GM18508 (cell line): Measurements from ENCODE around the gene ADNP2.

ENCODE experiments used
- ATAC-seq: cut with Tn5 transposase; IDR thresholded peaks from one replicate; pipeline ENCODE4 v1.9.1; 2021; ENCODE audit warnings: moderate number of reproducible peaks; ENCODE audit not compliant: insufficient read depth, unreplicated experiment

The ADNP2 gene

GRCh38 chr18:80169607-80170006, 60.5 kb downstream of the ADNP2 start:
- no peak for ATAC-seq

- no peak for ATAC-seq
These were observed 61.5 kb downstream of the ADNP2 start for GRCh38 chr18:80170395-80171053.

DNA sequence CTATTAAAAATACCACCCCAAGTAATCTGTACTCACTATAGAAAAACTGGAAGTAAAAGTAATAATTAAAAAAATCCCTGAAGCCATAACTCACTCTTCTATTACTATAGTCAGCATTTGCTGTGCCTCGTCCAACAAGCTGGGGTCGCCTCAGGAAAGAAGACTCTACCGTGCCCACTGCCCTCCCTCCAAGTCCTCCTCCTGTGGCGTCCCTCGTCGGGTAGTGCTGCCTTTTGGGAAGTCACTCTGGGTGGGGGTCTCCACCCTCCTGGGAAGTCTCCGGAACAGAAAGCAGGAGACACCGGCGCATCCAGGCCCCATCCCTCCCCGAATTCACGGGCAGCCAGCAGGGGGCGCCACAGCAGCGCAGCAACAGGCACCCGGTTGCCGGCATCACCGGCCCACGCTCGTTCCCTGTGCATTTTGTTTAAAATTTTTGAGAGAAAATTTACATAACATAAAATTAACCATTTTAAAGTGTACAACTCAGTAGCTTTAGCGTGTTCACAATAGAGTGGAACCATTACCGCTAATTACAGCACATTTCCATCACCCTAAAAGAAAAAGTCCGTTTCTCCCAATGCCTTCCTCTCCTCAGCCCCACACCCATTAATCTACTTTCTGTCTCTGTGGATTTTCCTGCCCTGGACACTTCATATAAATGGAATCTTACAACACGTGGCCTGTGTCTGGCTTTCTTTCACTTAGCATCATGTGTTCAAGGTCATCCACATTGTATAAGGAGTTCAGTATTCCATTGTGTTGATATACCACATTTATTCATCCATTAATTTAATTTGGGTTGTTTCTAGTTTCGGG, 62.2 kb downstream of the ADNP2 start:
- no peak for ATAC-seq

GRCh38 chr18:80172056-80172455, 63.0 kb downstream of the ADNP2 start:
- no peak for ATAC-seq

GRCh38 chr18:80173060-80173459, 64.0 kb downstream of the ADNP2 start:
- ATAC-seq = no peak

DNA sequence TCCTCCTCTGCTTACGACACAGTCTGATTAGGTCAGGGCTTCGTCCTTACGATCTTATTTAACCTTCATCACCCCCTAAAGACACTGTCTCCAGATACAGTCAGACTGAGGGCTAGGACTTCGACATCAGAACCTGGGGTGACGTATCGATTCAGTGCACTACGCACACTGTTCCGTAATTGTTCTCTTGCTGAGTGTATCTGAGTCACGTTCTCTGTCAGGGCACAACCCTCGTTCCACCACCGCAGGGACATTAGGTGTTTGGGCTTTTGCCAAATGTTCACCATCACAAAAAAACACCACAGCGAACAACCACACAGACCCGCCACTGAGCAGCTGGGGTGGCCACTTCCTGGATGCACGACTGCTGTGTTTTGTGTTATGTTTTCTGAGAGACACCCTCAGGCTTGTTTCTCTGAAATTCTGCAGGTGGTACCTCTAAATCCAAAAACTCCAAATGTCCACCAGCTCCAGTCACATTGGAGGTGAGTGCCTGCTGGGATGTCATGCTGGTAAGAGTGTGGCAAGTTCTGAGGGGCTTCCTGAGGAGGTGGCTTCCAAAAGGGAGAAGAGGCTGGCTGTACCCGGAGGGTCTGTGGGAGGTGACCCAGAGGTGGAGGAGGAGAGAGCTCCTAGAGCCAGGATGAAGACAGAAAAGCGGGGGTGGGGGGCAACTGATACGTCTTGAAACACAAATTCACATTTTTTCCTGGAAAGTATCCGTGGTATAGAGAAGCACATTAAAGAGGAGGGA, 66.6 kb downstream of the ADNP2 start:
- no peak for ATAC-seq

- no peak for ATAC-seq
These were observed 67.4 kb downstream of the ADNP2 start for GRCh38 chr18:80176334-80177073.

DNA sequence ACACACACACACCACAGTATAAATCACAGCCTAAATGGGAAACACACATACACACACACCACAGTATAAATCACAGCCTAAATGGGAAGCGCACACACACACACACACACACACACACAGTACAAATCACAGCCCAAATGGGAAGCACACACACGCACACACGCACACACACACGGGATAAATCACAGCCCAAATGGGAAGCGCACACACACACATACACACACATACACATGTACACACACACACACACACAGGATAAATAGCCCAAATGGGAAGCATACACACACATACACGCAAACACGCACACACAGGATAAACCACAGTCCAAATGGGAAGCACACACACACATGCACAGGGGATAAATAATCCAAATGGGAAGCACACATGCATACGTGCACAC, 68.1 kb downstream of the ADNP2 start:
- no peak for ATAC-seq

DNA sequence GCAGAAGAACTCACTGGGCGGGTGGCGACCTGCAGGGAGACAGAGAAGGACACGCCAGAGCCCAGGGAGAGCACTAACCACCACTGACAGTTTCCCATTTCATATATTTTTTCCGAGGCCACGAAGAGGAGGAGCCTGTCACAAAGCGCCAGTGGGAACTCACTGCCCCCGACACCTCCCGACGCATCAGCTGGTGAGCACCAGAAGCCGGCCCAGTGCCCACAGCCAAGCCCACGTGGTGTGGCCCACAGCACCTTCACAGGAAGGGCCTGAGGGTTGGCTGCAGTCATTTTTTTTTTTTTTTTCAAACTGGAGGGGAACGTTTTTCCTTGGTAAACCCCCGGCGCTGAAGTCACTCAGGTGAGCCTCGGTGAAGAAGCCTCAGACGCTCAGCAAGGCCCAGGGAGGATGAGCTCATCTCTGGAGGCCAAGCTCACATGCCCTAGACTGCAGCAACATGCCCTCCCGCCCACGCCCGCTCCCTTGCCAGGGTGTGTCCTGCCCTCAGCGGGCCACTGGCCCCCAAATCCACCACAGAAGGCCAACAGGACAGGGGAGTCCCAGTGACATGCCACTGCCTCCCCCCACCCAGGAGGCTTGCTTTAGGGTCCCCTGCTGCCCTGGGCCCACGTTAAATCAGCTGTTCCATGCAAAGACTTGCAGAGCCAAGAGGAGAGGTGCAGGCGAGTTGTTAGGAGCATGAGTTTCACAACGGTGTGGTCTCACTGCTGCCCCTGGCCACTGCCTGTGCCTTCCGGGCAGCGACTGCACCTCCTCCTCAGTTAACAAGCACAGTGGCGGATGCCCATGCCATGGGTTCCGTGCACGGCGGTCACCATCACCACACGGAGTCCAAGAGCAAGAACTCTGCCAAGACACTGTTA, 70.1 kb downstream of the ADNP2 start:
- no peak for ATAC-seq

GRCh38 chr18:80179857-80180558, 70.9 kb downstream of the ADNP2 start:
- peak; percentile 52 for ATAC-seq

- ATAC-seq = no peak
These were observed 71.9 kb downstream of the ADNP2 start for GRCh38 chr18:80180778-80181564.

DNA sequence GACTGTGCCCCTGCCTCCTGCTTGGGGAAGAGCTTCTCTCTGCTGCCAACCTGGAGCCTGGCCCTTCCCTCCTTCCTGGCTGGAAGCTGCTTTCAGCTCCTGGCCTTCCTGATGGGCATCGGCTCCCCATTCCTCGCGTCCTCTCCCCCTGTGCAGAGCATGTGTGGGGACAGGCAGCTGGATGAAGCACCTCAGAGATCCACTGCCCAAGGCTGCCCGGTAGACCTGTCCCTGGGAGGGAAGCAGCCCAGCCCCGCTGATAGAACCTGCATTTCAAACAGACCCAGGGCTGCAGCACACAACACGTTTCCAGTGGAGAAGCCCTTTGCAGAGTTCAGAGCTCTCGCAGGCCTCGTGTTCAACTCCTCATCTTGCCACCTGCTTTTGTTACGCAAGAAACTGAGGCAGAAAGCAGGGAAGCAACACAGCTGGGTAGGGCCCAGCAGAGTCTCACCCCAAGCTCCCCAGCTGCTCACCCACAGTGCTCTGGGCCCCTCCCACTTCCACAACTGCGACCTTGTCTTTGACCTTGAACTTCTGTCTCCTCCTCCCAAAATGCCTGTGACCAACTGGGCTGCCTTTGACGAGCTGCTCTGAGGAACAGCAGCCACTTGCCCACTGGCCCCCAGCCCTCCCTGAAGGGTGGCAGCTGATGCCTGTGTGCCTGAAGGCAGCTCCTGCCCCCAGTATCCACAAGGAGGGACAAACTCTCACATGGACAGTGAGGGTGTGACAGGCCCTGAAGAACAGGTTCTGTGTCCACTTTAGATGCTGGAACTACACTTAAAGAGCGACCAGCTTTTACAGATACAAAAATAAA, 72.8 kb downstream of the ADNP2 start:
- ATAC-seq = no peak

- ATAC-seq = no peak
These were observed 73.8 kb downstream of the ADNP2 start for GRCh38 chr18:80182855-80183254.

DNA sequence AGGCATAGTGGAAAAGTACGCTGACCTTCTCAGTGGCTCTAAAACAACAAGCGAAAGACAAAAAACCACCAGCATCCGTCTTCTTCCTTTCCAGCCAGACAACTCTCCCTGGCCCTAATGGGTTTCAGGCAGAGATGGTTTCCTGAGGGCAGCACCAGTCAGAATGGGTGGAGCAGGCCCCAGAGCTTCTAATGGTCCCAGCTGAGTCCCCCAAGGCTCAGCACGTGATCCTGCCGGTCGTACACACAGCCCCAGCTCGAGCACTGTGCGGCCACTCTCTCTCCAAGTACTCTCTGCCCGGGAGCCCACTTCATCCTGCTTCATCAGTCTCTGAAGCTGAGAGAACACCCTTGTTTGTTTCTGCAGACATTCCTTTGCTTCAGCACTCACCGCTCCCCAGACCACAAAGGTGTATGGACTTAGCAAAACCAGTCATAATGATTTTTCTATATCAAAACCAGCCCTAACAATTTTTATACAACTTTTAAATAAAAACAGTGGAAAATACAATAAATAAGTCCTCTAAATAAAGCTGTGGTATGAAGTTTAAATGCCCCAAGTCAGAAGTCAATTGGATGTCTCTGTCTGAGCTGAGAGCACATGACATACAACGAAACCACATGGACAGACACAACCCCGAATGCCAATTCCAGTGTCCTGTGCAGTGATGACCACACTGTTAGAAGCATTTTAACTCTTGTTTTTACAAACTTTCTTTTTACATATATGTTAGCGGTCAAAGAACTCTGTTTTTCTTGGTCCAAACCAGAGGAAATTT, 74.4 kb downstream of the ADNP2 start:
- ATAC-seq = no peak

DNA sequence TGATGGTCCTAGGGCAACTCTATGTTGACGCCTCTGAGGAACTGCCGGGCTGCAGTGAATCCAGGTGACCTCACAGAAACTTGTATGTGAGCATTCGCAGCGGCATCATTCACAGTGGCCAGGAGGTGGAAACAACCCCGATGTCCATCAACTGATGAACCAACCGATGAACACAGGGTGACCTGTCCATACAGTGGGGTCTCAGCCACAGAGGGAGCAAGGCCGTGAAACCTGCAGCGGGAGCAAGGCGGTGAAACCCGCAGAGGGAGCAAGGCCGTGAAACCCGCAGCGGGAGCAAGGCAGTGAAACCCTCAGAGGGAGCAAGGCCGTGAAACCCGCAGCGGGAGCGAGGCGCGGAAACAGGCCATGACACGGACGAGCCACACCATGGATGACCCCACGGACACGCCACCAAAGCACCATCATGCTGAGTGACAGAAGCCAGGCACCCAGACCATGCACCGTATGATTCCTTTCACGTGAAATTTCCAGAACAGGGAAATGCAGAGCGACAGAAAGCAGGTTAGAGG, 75.2 kb downstream of the ADNP2 start:
- no peak for ATAC-seq

DNA sequence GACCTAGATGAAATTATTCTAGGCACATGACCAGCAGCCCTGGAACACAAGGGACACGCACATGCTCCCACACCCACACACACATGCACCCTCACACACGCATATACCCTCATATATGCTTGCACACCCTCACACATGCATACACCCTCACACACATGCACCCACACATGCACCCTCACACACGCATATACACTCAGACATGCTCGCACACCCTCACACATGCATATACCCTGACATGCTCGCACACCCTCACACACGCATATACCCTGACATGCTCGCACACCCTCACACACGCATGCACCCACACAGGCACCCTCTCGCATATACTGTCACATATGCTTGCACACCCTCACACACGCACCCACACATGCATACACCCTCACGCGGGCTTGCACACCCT, 76.5 kb downstream of the ADNP2 start:
- no peak for ATAC-seq
